Activated CD4-positive, alpha-beta T cell treated with anti-CD3 and anti-CD28 coated beads, Interleukin-2, amount 50 U/mL, for 24 hours (primary cell): ENCODE results near the gene APOBEC3G.

ENCODE experiments used
- DNase-seq, 2 donors: peaks; one replicate each; pipeline ENCODE4 v3.0.0-alpha.2; 2020; ENCODE audit warnings: low read depth in 1 of 2, low spot score in 1 of 2

Gene APOBEC3G

GRCh38 chr22:39090426-39091064 lies 13.5 kb downstream of the APOBEC3G start:
- peak; percentile 44 to 49 for DNase-seq

- no peak for DNase-seq
Observed at GRCh38 chr22:39091126-39092081, 14.3 kb downstream of the APOBEC3G start.

- DNase-seq: no peak
Observed at GRCh38 chr22:39092111-39092862, 15.2 kb downstream of the APOBEC3G start.

GRCh38 chr22:39094717-39095389 lies 17.8 kb downstream of the APOBEC3G start:
- no peak for DNase-seq

- no peak for DNase-seq
Observed at GRCh38 chr22:39095971-39096370, 18.9 kb downstream of the APOBEC3G start.

GRCh38 chr22:39097098-39098020 lies 20.3 kb downstream of the APOBEC3G start, which contains the start of gene APOBEC3H:
Gene APOBEC3H, plus strand, starts transcription at chr22:39097244. Its CDS starts 3,035 bp downstream, at chr22:39100279.
- no peak for DNase-seq

- no peak for DNase-seq
Observed at GRCh38 chr22:39098026-39098425, 21.0 kb downstream of the APOBEC3G start.

- no peak for DNase-seq
Observed at GRCh38 chr22:39098576-39098975, 21.5 kb downstream of the APOBEC3G start.

GRCh38 chr22:39101226-39101625 lies 24.2 kb downstream of the APOBEC3G start:
- DNase-seq: no peak

GRCh38 chr22:39103431-39103830 lies 26.4 kb downstream of the APOBEC3G start:
- DNase-seq: no peak

- DNase-seq: no peak
Observed at GRCh38 chr22:39106326-39106725, 29.3 kb downstream of the APOBEC3G start.

- DNase-seq: no peak
Observed at GRCh38 chr22:39108487-39108886, 31.4 kb downstream of the APOBEC3G start.

- no peak for DNase-seq
Observed at GRCh38 chr22:39109361-39109760, 32.3 kb downstream of the APOBEC3G start.

GRCh38 chr22:39110631-39111561 lies 33.8 kb downstream of the APOBEC3G start:
- no peak for DNase-seq

- no peak for DNase-seq
Observed at GRCh38 chr22:39114112-39114511, 37.0 kb downstream of the APOBEC3G start.

- no peak for DNase-seq
Observed at GRCh38 chr22:39115570-39115969, 38.5 kb downstream of the APOBEC3G start.

GRCh38 chr22:39115977-39116621 lies 39.0 kb downstream of the APOBEC3G start:
- no peak for DNase-seq

GRCh38 chr22:39117585-39118191 lies 40.6 kb downstream of the APOBEC3G start:
- peak; percentile 41 to 72 for DNase-seq
